GM23248 (cell line): Measurements from ENCODE around the gene CFH. TPM values are rescaled to one million over a fixed set of nuclear protein-coding genes. Genes with fewer than 3 reads are reported as not detected.
A peak's percentile ranks its signal among the peaks of the same experiment; 100 is the strongest.

Experiments
- DNase-seq: peaks from one replicate; pipeline ENCODE4 v3.0.0-alpha.2; 2015
- H2AFZ ChIP-seq: fragments of 200-600 bp; sonication (generic); 2 replicates; pipeline ENCODE4 v1.6.1; 2016; ENCODE audit warnings: antibody characterized with exemption
- H3F3A ChIP-seq: fragments of 200-600 bp; sonication (generic); 2 replicates; pipeline ENCODE4 v1.6.1; 2016; ENCODE audit warnings: mild to moderate bottlenecking, antibody characterized with exemption, mixed run types; ENCODE audit not compliant: insufficient read depth
- H3K27ac ChIP-seq: fragments of 200-600 bp; sonication (generic); 2 replicates; pipeline ENCODE4 v1.5.1; 2016; ENCODE audit warnings: mild to moderate bottlenecking
- H3K27me3 ChIP-seq: fragments of 200-600 bp; sonication (generic); replicated peaks from 2 replicates; pipeline ENCODE4 v1.6.1; 2016; ENCODE audit warnings: mild to moderate bottlenecking; ENCODE audit not compliant: insufficient read depth
- H3K36me3 ChIP-seq: fragments of 200-600 bp; sonication (generic); 2 replicates; pipeline ENCODE4 v1.6.1; 2016; ENCODE audit warnings: low read depth, mild to moderate bottlenecking
- H3K4me1 ChIP-seq: fragments of 200-600 bp; sonication (generic); 2 replicates; pipeline ENCODE4 v1.6.1; 2016; ENCODE audit warnings: mild to moderate bottlenecking; ENCODE audit not compliant: insufficient read depth
- H3K4me2 ChIP-seq: fragments of 200-600 bp; sonication (generic); one replicate; pipeline ENCODE4 v1.6.1; 2016; ENCODE audit warnings: mild to moderate bottlenecking; ENCODE audit not compliant: unreplicated experiment
- H3K4me3 ChIP-seq: fragments of 200-600 bp; sonication (generic); 2 replicates; pipeline ENCODE4 v1.5.1; 2016; ENCODE audit warnings: mild to moderate bottlenecking
- H3K79me2 ChIP-seq: fragments of 200-600 bp; sonication (generic); 2 replicates; pipeline ENCODE4 v1.6.1; 2016; ENCODE audit warnings: mild to moderate bottlenecking; ENCODE audit not compliant: insufficient read depth
- H3K9ac ChIP-seq: fragments of 200-600 bp; sonication (generic); 2 replicates; pipeline ENCODE4 v1.6.1; 2016; ENCODE audit warnings: mild to moderate bottlenecking
- H3K9me2 ChIP-seq: fragments of 200-600 bp; sonication (generic); 2 replicates; pipeline ENCODE4 v1.6.1; 2016; ENCODE audit warnings: mixed run types, mild to moderate bottlenecking, moderate library complexity; ENCODE audit not compliant: insufficient read depth
- H3K9me3 ChIP-seq: fragments of 200-600 bp; sonication (generic); one replicate; pipeline ENCODE4 v1.6.1; 2017; ENCODE audit warnings: low read depth
- H4K20me1 ChIP-seq: fragments of 200-600 bp; sonication (generic); 2 replicates; pipeline ENCODE4 v1.6.0; 2016; ENCODE audit not compliant: insufficient read depth
- EZH2 ChIP-seq: fragments of 200-600 bp; sonication (generic); IDR thresholded peaks from 2 replicates; pipeline ENCODE4 v1.6.1; 2018; ENCODE audit warnings: antibody characterized with exemption, mild to moderate bottlenecking; ENCODE audit not compliant: insufficient read depth, poor library complexity, severe bottlenecking
- EZH2phosphoT487 ChIP-seq: fragments of 200-600 bp; sonication (generic); IDR thresholded peaks from 2 replicates; pipeline ENCODE4 v1.6.1; 2018; ENCODE audit warnings: antibody characterized with exemption, moderate library complexity, mild to moderate bottlenecking, low read depth; ENCODE audit not compliant: insufficient read depth
- WGBS, 2 experiments: methylation state at CpG; one replicate each; pipeline ENCODE4 v1.1.6; 2015 to 2017; ENCODE audit warnings: low lambda C conversion rate in 2 of 2, low coverage in 1 of 2; ENCODE audit errors: missing lambda C conversion rate in 2 of 2; 5-methylcytosine and 5-hydroxymethylcytosine counted together
- in situ Hi-C: fragments of 300-500 bp; cut with MboI; formaldehyde crosslinking; loops from 2 replicates; pipeline ENCODE4 v1.15.0; 2020
- polyA plus RNA-seq: library from polyadenylated mRNA; unstranded; fragments of >200 nt; fragmentation: Nextera tagmentation; extraction: Ambion mirVana; gene quantifications from 2 replicates; pipeline ENCODE4 v1.2.1, GENCODE V29; 2016
- total RNA-seq: library from RNA; depleted of rRNA; stranded (reverse); fragments of >200 nt; shearing (Covaris generic); gene quantifications from 2 replicates; pipeline ENCODE4 v1.2.3, GENCODE V29; 2014

The CFH gene
- total and polyA plus RNA-seq, 2 experiments from 2014 or later: 19.3 to 22.7 TPM

- Histone ChIP-seq H3K27ac (no peak overlapping the region), H4K20me1 (no peaks in the 10 kb centered on the region), H3K4me3 (no peak overlapping the region), H3K4me1 (peaks cover 19% of the 10 kb centered on the region), H3K9me2 (no peaks in the 10 kb centered on the region), H3K9ac (no peak overlapping the region), H3K9me3 (no peaks in the 10 kb centered on the region), H2AFZ (no peak overlapping the region), H3F3A (0 out of 2 replicates have a peak, but pooled peaks cover 10% of the 10 kb centered on the region), H3K79me2 (peaks cover 10% of the 10 kb centered on the region; the same call in 1 of the 2 replicates), H3K36me3 (no peaks in the 10 kb centered on the region), H3K4me2 (no peak overlapping the region), H3K27me3 (no peaks in the 10 kb centered on the region)
- TF ChIP-seq EZH2phosphoT487 (no peak), EZH2 (no peak)
- WGBS, 2 experiments: 94 to 95% methylated on average over 12 of the region's 12 CpGs
- in situ Hi-C loops: loop anchor here (25.0 kb wide), 1 partner anchor 313 kb away; no protein-coding TSS in a partner anchor
- DNase-seq: no peak
Measured at GRCh38 chr1:196650403-196650802, 1.4 kb upstream of the CFH start.

- Histone ChIP-seq H3K9ac (peak overlapping the region; percentile 67), H3K36me3 (no peaks in the 10 kb centered on the region), H3F3A (0 out of 2 replicates have a peak, but pooled peaks cover 10% of the 10 kb centered on the region), H3K4me1 (peaks cover 19% of the 10 kb centered on the region), H3K4me2 (peak overlapping the region; percentile 93), H3K9me3 (no peaks in the 10 kb centered on the region), H3K27me3 (no peaks in the 10 kb centered on the region), H2AFZ (peak overlapping the region; percentile 81), H4K20me1 (no peaks in the 10 kb centered on the region), H3K9me2 (no peaks in the 10 kb centered on the region), H3K4me3 (peak overlapping the region; percentile 75), H3K27ac (peak overlapping the region; percentile 47), H3K79me2 (peaks cover 10% of the 10 kb centered on the region; the same call in 1 of the 2 replicates)
- no peak for DNase-seq
- WGBS, 2 experiments: 71 to 72% methylated on average over 3 of the region's 3 CpGs
- TF ChIP-seq EZH2phosphoT487: no peak
- TF ChIP-seq EZH2: no peak
- in situ Hi-C loops: loop anchor here (25.0 kb wide), 1 partner anchor 314 kb away; no protein-coding TSS in a partner anchor
Measured at GRCh38 chr1:196651079-196651478, 764 bp upstream of the CFH start.

GRCh38 chr1:196654271-196654670 lies 2.4 kb downstream of the CFH start:
- WGBS, 2 experiments: 8 to 19% methylated on average over 2 of the region's 2 CpGs

GRCh38 chr1:196655071-196655470 lies 3.2 kb downstream of the CFH start:
- H3K9me3 ChIP-seq: no peaks in the 10 kb centered on the region
- H3K27me3 ChIP-seq: no peaks in the 10 kb centered on the region
- in situ Hi-C loops: loop anchor here (25.0 kb wide), 1 partner anchor 318 kb away; no protein-coding TSS in a partner anchor
- no peak overlapping the region for H3K4me3 ChIP-seq
- H3K4me2 ChIP-seq: no peak overlapping the region
- H3K79me2 ChIP-seq: peaks cover 10% of the 10 kb centered on the region; the same call in 1 of the 2 replicates
- 0 out of 2 replicates have a peak, but pooled peaks cover 10% of the 10 kb centered on the region for H3F3A ChIP-seq
- 76 to 82% methylated on average over 3 of the region's 3 CpGs for WGBS, 2 experiments
- peak overlapping the region; percentile 74 for H2AFZ ChIP-seq
- H3K27ac ChIP-seq: no peak overlapping the region
- H3K4me1 ChIP-seq: peaks cover 19% of the 10 kb centered on the region
- TF ChIP-seq EZH2phosphoT487 (no peak), EZH2 (no peak)
- no peaks in the 10 kb centered on the region for H4K20me1 ChIP-seq
- DNase-seq: no peak
- no peaks in the 10 kb centered on the region for H3K9me2 ChIP-seq
- no peaks in the 10 kb centered on the region for H3K36me3 ChIP-seq
- H3K9ac ChIP-seq: no peak overlapping the region

More at GRCh38 chr1:196654271-196654670, 2.4 kb downstream of the CFH start:
- no peaks in the 10 kb centered on the region for H3K9me2 ChIP-seq
- H3K79me2 ChIP-seq: peaks cover 10% of the 10 kb centered on the region; the same call in 1 of the 2 replicates
- peak overlapping the region; percentile 74 for H2AFZ ChIP-seq
- H4K20me1 ChIP-seq: no peaks in the 10 kb centered on the region
- H3K4me2 ChIP-seq: peak overlapping the region; percentile 93
- in situ Hi-C loops: loop anchor here (25.0 kb wide), 1 partner anchor 317 kb away; no protein-coding TSS in a partner anchor
- TF ChIP-seq EZH2: no peak
- no peak for TF ChIP-seq EZH2phosphoT487
- no peak for DNase-seq
- peak overlapping the region; percentile 67 for H3K9ac ChIP-seq
- no peaks in the 10 kb centered on the region for H3K27me3 ChIP-seq
- no peak overlapping the region for H3K27ac ChIP-seq
- H3K36me3 ChIP-seq: no peaks in the 10 kb centered on the region
- H3F3A ChIP-seq: 0 out of 2 replicates have a peak, but pooled peaks cover 10% of the 10 kb centered on the region
- H3K4me3 ChIP-seq: peak overlapping the region; percentile 75
- peaks cover 19% of the 10 kb centered on the region for H3K4me1 ChIP-seq
- H3K9me3 ChIP-seq: no peaks in the 10 kb centered on the region
